Natural killer cell (primary cell): ENCODE data around the gene AHR. TPM values are rescaled to one million over a fixed set of nuclear protein-coding genes. Genes with fewer than 3 reads are reported as not detected.

Source experiments
- ATAC-seq, 3 donors: fragments of 150-1000 bp in 2 of 3; fragments of 200-7000 bp in 1 of 3; cut with Tn5 transposase; 1 replicate in 1 of 3; 2 replicates in 2 of 3; pipeline ENCODE4 v1.10.0; 2021; ENCODE audit warnings: mild to moderate bottlenecking in 2 of 3, moderate library complexity in 2 of 3
- DNase-seq, 2 donors: peaks; one replicate each; pipeline versions ENCODE4 v3.0.0 to v3.0.0-alpha.2; 2013 to 2021; ENCODE audit warnings: mixed read lengths in 1 of 2
- H3K27ac ChIP-seq: one replicate; pipeline ENCODE4 v1.5.1; 2013; ENCODE audit warnings: mild to moderate bottlenecking, low read length
- H3K27me3 ChIP-seq: one replicate; pipeline ENCODE4 v1.6.1; 2013; ENCODE audit warnings: low read length; ENCODE audit not compliant: control insufficient read depth, insufficient read depth
- H3K36me3 ChIP-seq: one replicate; pipeline ENCODE4 v1.6.1; 2013; ENCODE audit warnings: low read length; ENCODE audit not compliant: control insufficient read depth, insufficient read depth
- H3K4me1 ChIP-seq: one replicate; pipeline ENCODE4 v1.6.1; 2013; ENCODE audit warnings: low read length; ENCODE audit not compliant: control insufficient read depth, insufficient read depth
- H3K4me3 ChIP-seq: one replicate; pipeline ENCODE4 v1.5.1; 2013; ENCODE audit warnings: low read length
- H3K9me3 ChIP-seq: one replicate; pipeline ENCODE4 v1.6.1; 2013; ENCODE audit warnings: low read length; ENCODE audit not compliant: control insufficient read depth, insufficient read depth
- H3K27ac Mint-ChIP-seq, 2 donors: one replicate each; pipeline ENCODE4 v1.8.0; 2022; ENCODE audit warnings: mild to moderate bottlenecking in 2 of 2, mixed read lengths in 2 of 2, moderate library complexity in 1 of 2
- H3K27me3 Mint-ChIP-seq, 2 donors: one replicate each; pipeline ENCODE4 v1.8.0; 2022; ENCODE audit warnings: low read depth in 2 of 2, mixed read lengths in 2 of 2
- H3K36me3 Mint-ChIP-seq: one replicate; pipeline ENCODE4 v1.8.0; 2022; ENCODE audit warnings: mixed read lengths
- H3K4me1 Mint-ChIP-seq, 2 donors: one replicate each; pipeline ENCODE4 v1.8.0; 2022; ENCODE audit warnings: mixed read lengths in 2 of 2
- H3K4me3 Mint-ChIP-seq: one replicate; pipeline ENCODE4 v1.8.0; 2022; ENCODE audit warnings: mild to moderate bottlenecking, moderate library complexity, mixed read lengths
- H3K9me3 Mint-ChIP-seq, 2 donors: one replicate each; pipeline ENCODE4 v1.8.0; 2022; ENCODE audit warnings: mixed read lengths in 2 of 2
- CTCF ChIP-seq: fragments of 200-600 bp; IDR thresholded peaks from one replicate; pipeline ENCODE4 v1.8.0; 2022; ENCODE audit warnings: antibody characterized with exemption
- WGBS: methylation state at CpG from one replicate; pipeline ENCODE4 v1.1.7; 2013; ENCODE audit warnings: missing lambda C conversion rate; ENCODE audit not compliant: insufficient coverage; 5-methylcytosine and 5-hydroxymethylcytosine counted together
- intact Hi-C: fragments of 100-400 bp; cut with micrococcal nuclease; formaldehyde crosslinking; loops from one replicate; pipeline ENCODE4 v1.14.2; 2022
- total RNA-seq, 4 donors: library from RNA; stranded (reverse); fragments of 120-200 nt in 1 of 4; gene quantifications; one replicate each; pipeline versions ENCODE4 v1.2.3 to v1.2.4, GENCODE V29; 2013 to 2022

AHR gene
- total RNA-seq, 3 donors from 2014 or later (not counting 1 experiment from before 2014, with no cell fraction given) = 20.7 to 54.7 (median 44.9) TPM

GRCh38 chr7:17384400-17384799 is 85.9 kb downstream of the AHR start:
- DNase-seq (no peak), ATAC-seq (no peak)
- Histone ChIP-seq H3K4me3 (no peak overlapping the region), H3K27me3 (no peaks in the 10 kb centered on the region), H3K4me1 (no peaks in the 10 kb centered on the region), H3K27ac (no peak overlapping the region), H3K36me3 (no peaks in the 10 kb centered on the region), H3K9me3 (no peaks in the 10 kb centered on the region)
- no peak for TF ChIP-seq CTCF
- no peak overlapping the region for H3K4me3 Mint-ChIP-seq
- H3K9me3 Mint-ChIP-seq = no peaks in the 10 kb centered on the region
- intact Hi-C loops = no loop called here
- H3K36me3 Mint-ChIP-seq = no peaks in the 10 kb centered on the region
- 96% methylated on average over 1 of the region's 1 CpG for WGBS
- H3K4me1 Mint-ChIP-seq = no peaks in the 10 kb centered on the region
- H3K27me3 Mint-ChIP-seq = peaks cover 0 to 3% of the 10 kb centered on the region in 2 donors
- H3K27ac Mint-ChIP-seq = no peak overlapping the region

- Mint-ChIP-seq H3K27ac (no peak overlapping the region), H3K4me3 (no peak overlapping the region), H3K9me3 (no peaks in the 10 kb centered on the region), H3K4me1 (no peaks in the 10 kb centered on the region), H3K36me3 (no peaks in the 10 kb centered on the region), H3K27me3 (no peaks in the 10 kb centered on the region)
- Histone ChIP-seq H3K27me3 (no peaks in the 10 kb centered on the region), H3K36me3 (no peaks in the 10 kb centered on the region), H3K27ac (no peak overlapping the region), H3K9me3 (no peaks in the 10 kb centered on the region), H3K4me1 (no peaks in the 10 kb centered on the region), H3K4me3 (no peak overlapping the region)
- no peak for ATAC-seq
- no peak for DNase-seq
- intact Hi-C loops = no loop called here
- TF ChIP-seq CTCF = no peak
Observed at GRCh38 chr7:17385612-17386011, 87.2 kb downstream of the AHR start.

GRCh38 chr7:17390392-17390791 is 91.9 kb downstream of the AHR start:
- no peaks in the 10 kb centered on the region for H3K4me1 Mint-ChIP-seq
- H3K27me3 Mint-ChIP-seq = no peaks in the 10 kb centered on the region
- TF ChIP-seq CTCF = no peak
- no peaks in the 10 kb centered on the region for H3K27me3 ChIP-seq
- no peak overlapping the region for H3K4me3 Mint-ChIP-seq
- intact Hi-C loops = no loop called here
- no peaks in the 10 kb centered on the region for H3K4me1 ChIP-seq
- peaks cover 6% of the 10 kb centered on the region for H3K9me3 ChIP-seq
- H3K4me3 ChIP-seq = no peak overlapping the region
- no peaks in the 10 kb centered on the region for H3K9me3 Mint-ChIP-seq
- H3K36me3 ChIP-seq = no peaks in the 10 kb centered on the region
- WGBS = 88% methylated on average over 4 of the region's 4 CpGs
- ATAC-seq (no peak), DNase-seq (no peak)
- no peak overlapping the region for H3K27ac ChIP-seq
- no peak overlapping the region for H3K27ac Mint-ChIP-seq
- H3K36me3 Mint-ChIP-seq = no peaks in the 10 kb centered on the region

GRCh38 chr7:17391366-17391765 is 92.9 kb downstream of the AHR start:
- no peaks in the 10 kb centered on the region for H3K36me3 ChIP-seq
- TF ChIP-seq CTCF = no peak
- Mint-ChIP-seq H3K27me3 (no peaks in the 10 kb centered on the region), H3K4me1 (no peaks in the 10 kb centered on the region), H3K36me3 (no peaks in the 10 kb centered on the region), H3K9me3 (no peaks in the 10 kb centered on the region), H3K27ac (no peak overlapping the region), H3K4me3 (no peak overlapping the region)
- no peak overlapping the region for H3K27ac ChIP-seq
- ATAC-seq = no peak
- no peak overlapping the region for H3K4me3 ChIP-seq
- H3K4me1 ChIP-seq = no peaks in the 10 kb centered on the region
- DNase-seq = no peak
- H3K9me3 ChIP-seq = peaks cover 6% of the 10 kb centered on the region
- intact Hi-C loops = no loop called here
- no peaks in the 10 kb centered on the region for H3K27me3 ChIP-seq
- 79% methylated on average over 2 of the region's 2 CpGs for WGBS
